Lower lobe of right lung (tissue), 2 donors: Measurements from ENCODE around the gene HS3ST3A1. TPM values are rescaled to one million over a fixed set of nuclear protein-coding genes. Genes with fewer than 3 reads are reported as not detected.

Source experiments
- ATAC-seq, 2 donors: fragments of 200-7000 bp; cut with Tn5 transposase; one replicate each; pipeline ENCODE4 v1.9.1; 2020 to 2022; ENCODE audit warnings: mild to moderate bottlenecking in 2 of 2, moderate library complexity in 2 of 2
- DNase-seq: peaks from one replicate; pipeline ENCODE4 v3.0.0-alpha.2; 2020
- H3K27ac ChIP-seq: fragments of 200-600 bp; one replicate; pipeline ENCODE4 v1.8.0; 2022
- H3K27me3 ChIP-seq: fragments of 200-600 bp; one replicate; pipeline ENCODE4 v1.8.0; 2022; ENCODE audit warnings: low read depth
- H3K36me3 ChIP-seq: fragments of 200-600 bp; one replicate; pipeline ENCODE4 v1.8.0; 2022; ENCODE audit warnings: mild to moderate bottlenecking
- H3K4me1 ChIP-seq: fragments of 200-600 bp; one replicate; pipeline ENCODE4 v1.8.0; 2022
- H3K4me3 ChIP-seq: fragments of 200-600 bp; one replicate; pipeline ENCODE4 v1.8.0; 2022; ENCODE audit warnings: mild to moderate bottlenecking
- H3K9me3 ChIP-seq: fragments of 200-600 bp; one replicate; pipeline ENCODE4 v1.8.0; 2022
- CTCF ChIP-seq: fragments of 200-600 bp; IDR thresholded peaks from one replicate; pipeline ENCODE4 v1.8.0; 2022; ENCODE audit warnings: antibody characterized with exemption, mild to moderate bottlenecking
- intact Hi-C: fragments of 100-400 bp; cut with DNase I; formaldehyde crosslinking; loops from one replicate; pipeline ENCODE4 v1.11.0; 2022
- total RNA-seq: library from RNA; stranded (reverse); fragmentation: NEBNext Ultra II Directional; extraction: Animal tissue kit (Norgen Biotek cat#: 25700); gene quantifications from one replicate; pipeline ENCODE4 v1.2.1, GENCODE V29; 2021
- donor health status: DM: no; HTN: yes; CAD: no; lungs with severe emphysema.

HS3ST3A1 gene
- total RNA-seq, 1 donor from 2014 or later: 0.53 TPM

GRCh38 chr17:13634021-13634420 is 32.3 kb upstream of the HS3ST3A1 start:
- H3K27ac ChIP-seq: no peak overlapping the region
- intact Hi-C loops: no loop called here
- no peak for TF ChIP-seq CTCF
- no peak for ATAC-seq
- no peak overlapping the region for H3K4me3 ChIP-seq
- H3K27me3 ChIP-seq: no peaks in the 10 kb centered on the region
- no peaks in the 10 kb centered on the region for H3K36me3 ChIP-seq
- no peaks in the 10 kb centered on the region for H3K4me1 ChIP-seq
- H3K9me3 ChIP-seq: no peaks in the 10 kb centered on the region
- no peak for DNase-seq

- H3K4me3 ChIP-seq: no peak overlapping the region
- no peaks in the 10 kb centered on the region for H3K36me3 ChIP-seq
- DNase-seq (no peak), ATAC-seq (no peak)
- H3K27ac ChIP-seq: no peak overlapping the region
- intact Hi-C loops: no loop called here
- H3K9me3 ChIP-seq: no peaks in the 10 kb centered on the region
- H3K4me1 ChIP-seq: no peaks in the 10 kb centered on the region
- TF ChIP-seq CTCF: no peak
- H3K27me3 ChIP-seq: no peaks in the 10 kb centered on the region
Observed at GRCh38 chr17:13631529-13631928, 29.8 kb upstream of the HS3ST3A1 start.

- TF ChIP-seq CTCF: no peak
- H3K4me3 ChIP-seq: no peak overlapping the region
- no peak for DNase-seq
- no peaks in the 10 kb centered on the region for H3K27me3 ChIP-seq
- H3K9me3 ChIP-seq: no peaks in the 10 kb centered on the region
- no peaks in the 10 kb centered on the region for H3K36me3 ChIP-seq
- H3K27ac ChIP-seq: no peak overlapping the region
- H3K4me1 ChIP-seq: no peaks in the 10 kb centered on the region
- ATAC-seq: no peak
- intact Hi-C loops: no loop called here
Observed at GRCh38 chr17:13626703-13627102, 25.0 kb upstream of the HS3ST3A1 start.

GRCh38 chr17:13619462-13619861 is 17.7 kb upstream of the HS3ST3A1 start:
- H3K4me3 ChIP-seq: no peak overlapping the region
- H3K27me3 ChIP-seq: no peaks in the 10 kb centered on the region
- H3K4me1 ChIP-seq: no peaks in the 10 kb centered on the region
- H3K9me3 ChIP-seq: peaks cover 5% of the 10 kb centered on the region
- no peak for DNase-seq
- ATAC-seq: no peak
- intact Hi-C loops: no loop called here
- H3K36me3 ChIP-seq: no peaks in the 10 kb centered on the region
- no peak for TF ChIP-seq CTCF
- H3K27ac ChIP-seq: no peak overlapping the region

- DNase-seq: no peak
- H3K9me3 ChIP-seq: peaks cover 12% of the 10 kb centered on the region
- H3K27me3 ChIP-seq: no peaks in the 10 kb centered on the region
- no peak for TF ChIP-seq CTCF
- no peak overlapping the region for H3K4me3 ChIP-seq
- no peak for ATAC-seq
- intact Hi-C loops: no loop called here
- no peaks in the 10 kb centered on the region for H3K36me3 ChIP-seq
- H3K4me1 ChIP-seq: no peaks in the 10 kb centered on the region
- no peak overlapping the region for H3K27ac ChIP-seq
Observed at GRCh38 chr17:13616031-13616430, 14.3 kb upstream of the HS3ST3A1 start.

GRCh38 chr17:13609941-13610340 is 8.2 kb upstream of the HS3ST3A1 start:
- no peak for DNase-seq
- Histone ChIP-seq H3K36me3 (no peaks in the 10 kb centered on the region), H3K27me3 (no peaks in the 10 kb centered on the region), H3K9me3 (peaks cover 12% of the 10 kb centered on the region), H3K27ac (no peak overlapping the region), H3K4me3 (no peak overlapping the region), H3K4me1 (no peaks in the 10 kb centered on the region)
- ATAC-seq: no peak
- TF ChIP-seq CTCF: no peak
- intact Hi-C loops: no loop called here
